ENCODE measurements around the gene EIF3K.

DNA sequence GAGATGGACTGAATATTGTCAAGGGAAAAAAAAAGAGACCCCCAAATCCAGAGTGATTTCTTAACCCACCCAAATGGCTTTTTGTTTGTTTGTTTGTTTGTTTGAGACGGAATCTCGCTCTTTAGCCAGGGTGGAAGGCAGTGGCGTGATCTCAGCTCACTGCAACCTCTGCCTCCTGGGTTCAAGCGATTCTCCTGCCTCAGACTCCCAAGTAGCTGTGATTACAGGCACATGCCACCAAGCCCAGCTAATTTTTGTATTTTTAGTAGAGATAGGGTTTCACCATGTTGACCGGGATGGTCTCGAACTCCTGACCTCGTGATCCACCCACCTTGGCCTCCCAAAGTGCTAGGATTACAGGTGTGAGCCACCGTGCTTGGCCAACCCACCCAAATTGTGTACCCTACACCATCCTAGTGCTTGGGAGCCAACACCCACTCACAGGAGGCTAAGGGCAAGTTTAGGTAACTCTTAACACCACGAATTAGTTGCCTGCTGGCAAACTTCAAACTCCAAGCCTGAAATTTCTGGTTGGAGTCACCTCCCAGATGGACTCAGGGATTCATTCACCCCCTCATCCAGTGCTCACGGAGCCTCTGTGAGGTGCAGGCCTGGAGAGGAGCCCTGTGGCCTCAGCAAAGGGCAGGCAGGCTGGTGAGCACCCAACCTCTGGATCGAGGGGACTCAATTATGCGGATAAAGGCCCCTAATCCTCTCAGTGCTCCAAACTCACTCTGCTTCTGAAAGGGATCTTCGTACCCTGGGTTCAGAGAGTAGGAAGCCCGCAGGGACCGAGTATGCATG, 66.1 kb downstream of the EIF3K start:
- TF ChIP-seq POLR2AphosphoS5 (IDR thresholded peaks at IDR 0.05; ENCODE audit: borderline replicate concordance, low read depth, low read length) (no peak), EZH2 (IDR thresholded peaks at IDR 0.05) (no peak)

Data from SK-N-MC (cell line).